ENCODE data around the gene MAPK8. TPM values are rescaled to one million over a fixed set of nuclear protein-coding genes. Genes with fewer than 3 reads are reported as not detected.

Gene MAPK8
- total and polyA plus RNA-seq, 2 of the 4 experiments (the other 2 are of a cell fraction) = 41.5 to 54.7 TPM

- dilution Hi-C loops (cut with HindIII; ENCODE audit: low sequenced_read_pairs, unreplicated experiment) = no loop called here
- no peak overlapping the region for H3K18ac ChIP-seq (ENCODE audit: low read depth, low read length)
- H2AFZ ChIP-seq (replicated peaks; ENCODE audit: low read length, poor library complexity) = no peak overlapping the region
- no peak for ATAC-seq (ENCODE audit: low read depth)
- no peak overlapping the region for H3K9ac ChIP-seq (ENCODE audit: low read depth, low read length)
- no peak overlapping the region for H2BK120ac ChIP-seq (ENCODE audit: low read depth, low read length)
- no peak overlapping the region for H2BK20ac ChIP-seq (ENCODE audit: low read depth, low read length)
- H3K36me3 ChIP-seq (ENCODE audit: control insufficient read depth, insufficient read depth, low read length) = no peaks in the 10 kb centered on the region
- no peaks in the 10 kb centered on the region for H3K9me1 ChIP-seq (ENCODE audit: insufficient read depth, low read length)
- no peak for TF ChIP-seq NFE2L2 (IDR thresholded peaks at IDR 0.05; ENCODE audit: low read depth, low read length)
- TF ChIP-seq USF2 (IDR thresholded peaks at IDR 0.05; ENCODE audit: low read depth, low read length) = no peak
- no peak for TF ChIP-seq BHLHE40 (IDR thresholded peaks at IDR 0.05; ENCODE audit: low read depth, low read length)
- TF ChIP-seq MAFK (IDR thresholded peaks at IDR 0.05; ENCODE audit: low read depth, low read length) = no peak
- TF ChIP-seq RFX5 (IDR thresholded peaks at IDR 0.05; ENCODE audit: low read depth, low read length) = no peak
- no peak for TF ChIP-seq ELK1 (IDR thresholded peaks at IDR 0.05; ENCODE audit: borderline replicate concordance, low read depth, low read length)
- no peak for TF ChIP-seq RAD21 (IDR thresholded peaks at IDR 0.05; ENCODE audit: low read length)
- TF ChIP-seq POLR2A (IDR thresholded peaks at IDR 0.05; ENCODE audit: low read depth, low read length) = no peak
- TF ChIP-seq FOS (IDR thresholded peaks at IDR 0.05; ENCODE audit: low read depth, low read length) = no peak
- TF ChIP-seq MXI1 (IDR thresholded peaks at IDR 0.05; ENCODE audit: borderline replicate concordance, low read depth, low read length) = no peak
- no peak for DNase-seq
- 53% methylated on average over 4 of the region's 7 CpGs; no CpG with 5 or more reads in 1 of the 2 experiments for WGBS, 2 experiments (ENCODE audit: extremely low coverage in 2 of 2, insufficient read length in 1 of 2)
- intact Hi-C loops (cut with micrococcal nuclease) = no loop called here
- no peak overlapping the region for H3K4ac ChIP-seq (ENCODE audit: low read depth, low read length)
- no peak overlapping the region for H3K4me3 ChIP-seq (ENCODE audit: insufficient read depth, low read depth, low read length)
- in situ Hi-C loops (cut with MboI; ENCODE audit: low sequenced_read_pairs) = no loop called here
- no peak overlapping the region for H4K5ac ChIP-seq (ENCODE audit: low read depth, low read length)
- no peak overlapping the region for H3K23ac ChIP-seq (ENCODE audit: low read depth, low read length)
- H3K27ac ChIP-seq (ENCODE audit: insufficient read depth, low read length) = no peak overlapping the region
- POLR2A ChIA-PET (ENCODE audit: unreplicated experiment) = no interaction called here
- no peak overlapping the region for H3K4me2 ChIP-seq (ENCODE audit: low read depth, low read length)
- peaks cover 4% of the 10 kb centered on the region; the same call in 1 of the 2 replicates for H3K9me3 ChIP-seq (ENCODE audit: control insufficient read depth, insufficient read depth, low read length)
- H2AK9ac ChIP-seq (replicated peaks; ENCODE audit: low read depth, low read length, poor library complexity) = no peak overlapping the region
- H2BK15ac ChIP-seq (ENCODE audit: low read depth, low read length) = no peak overlapping the region
- no peak overlapping the region for H3K14ac ChIP-seq (replicated peaks; ENCODE audit: low read depth, low read length)
- H3K4me1 ChIP-seq (ENCODE audit: control insufficient read depth, insufficient read depth, low read length) = no peaks in the 10 kb centered on the region
- no peak overlapping the region for H4K8ac ChIP-seq (ENCODE audit: low read depth in 2 of 2, low read length in 2 of 2)
- H4K20me1 ChIP-seq (ENCODE audit: insufficient read depth, low read length) = no peaks in the 10 kb centered on the region
- no peak overlapping the region for H3K56ac ChIP-seq (ENCODE audit: extremely low read depth, insufficient read depth, low read length)
- BruUV-seq (replicated peaks) = no TSS peak
- CTCF ChIA-PET = interaction anchor here (0.6 kb wide), 1 partner anchor 358 kb away, joined by 3 read pairs; no protein-coding TSS in a partner anchor
- H4K91ac ChIP-seq (ENCODE audit: insufficient read depth, low read depth, low read length) = no peak overlapping the region
- H3K27me3 ChIP-seq (ENCODE audit: control insufficient read depth, insufficient read depth, low read length) = peaks cover 38% of the 10 kb centered on the region
- no peak overlapping the region for H2BK5ac ChIP-seq (ENCODE audit: low read depth, low read length, poor library complexity, severe bottlenecking)
- no peaks in the 10 kb centered on the region for H3K79me1 ChIP-seq (ENCODE audit: low read depth in 1 of 2, low read length in 2 of 2)
- no peak overlapping the region for H2AK5ac ChIP-seq (ENCODE audit: low read depth, low read length)
These were observed 17.8 kb upstream of the MAPK8 start for GRCh38 chr10:48288661-48289060.

Measured in IMR-90 (cell line).